Glomerular visceral epithelial cell (primary cell): ENCODE data around the gene FOXF1.

Experiments
- DNase-seq: peaks from one replicate; pipeline ENCODE4 v3.0.0-alpha.2; 2016; ENCODE audit errors: extremely low spot score

The FOXF1 gene

GRCh38 chr16:86510465-86511261 is at the start of gene FOXF1:
TSS of gene FOXF1 (plus strand) at chr16:86510527. CDS start at chr16:86510570, 43 bp downstream.
- DNase-seq, result no peak

- no peak for DNase-seq
Measured at GRCh38 chr16:86461037-86461436, 49.3 kb upstream of the FOXF1 start.

- DNase-seq, result no peak
Measured at GRCh38 chr16:86462334-86463084, 47.8 kb upstream of the FOXF1 start.

GRCh38 chr16:86464044-86464443 is 46.3 kb upstream of the FOXF1 start:
- no peak for DNase-seq

GRCh38 chr16:86465434-86465833 is 44.9 kb upstream of the FOXF1 start:
- no peak for DNase-seq

GRCh38 chr16:86466696-86467406 is 43.5 kb upstream of the FOXF1 start:
- no peak for DNase-seq

GRCh38 chr16:86467490-86467889 is 42.8 kb upstream of the FOXF1 start:
- DNase-seq, result no peak

GRCh38 chr16:86470964-86471363 is 39.4 kb upstream of the FOXF1 start:
- DNase-seq, result no peak

- no peak for DNase-seq
Measured at GRCh38 chr16:86471896-86472295, 38.4 kb upstream of the FOXF1 start.

GRCh38 chr16:86472366-86472765 is 38.0 kb upstream of the FOXF1 start:
- DNase-seq, result no peak

GRCh38 chr16:86476956-86477534 is 33.3 kb upstream of the FOXF1 start:
- DNase-seq, result no peak

GRCh38 chr16:86477642-86478041 is 32.7 kb upstream of the FOXF1 start:
- DNase-seq, result no peak

GRCh38 chr16:86478779-86479178 is 31.5 kb upstream of the FOXF1 start:
- DNase-seq, result no peak

GRCh38 chr16:86479419-86479818 is 30.9 kb upstream of the FOXF1 start:
- no peak for DNase-seq

GRCh38 chr16:86480444-86480843 is 29.9 kb upstream of the FOXF1 start:
- no peak for DNase-seq

- DNase-seq, result no peak
Measured at GRCh38 chr16:86481607-86482006, 28.7 kb upstream of the FOXF1 start.

- no peak for DNase-seq
Measured at GRCh38 chr16:86484240-86484639, 26.1 kb upstream of the FOXF1 start.

- DNase-seq, result no peak
Measured at GRCh38 chr16:86485746-86486145, 24.6 kb upstream of the FOXF1 start.

GRCh38 chr16:86490859-86491639 is 19.3 kb upstream of the FOXF1 start:
- DNase-seq, result no peak

- no peak for DNase-seq
Measured at GRCh38 chr16:86491640-86492023, 18.7 kb upstream of the FOXF1 start.

- DNase-seq, result no peak
Measured at GRCh38 chr16:86492267-86492960, 17.9 kb upstream of the FOXF1 start.
